GM08714 (cell line): ENCODE measurements around the gene KLHL30.

ENCODE experiments used
- H3K4me3 ChIP-seq: fragments of 200-500 bp; sonication (Bioruptor generic); 2 replicates; pipeline ENCODE4 v1.5.1; 2014; ENCODE audit warnings: mild to moderate bottlenecking, low read length, inconsistent platforms
- ZNF274 ChIP-seq: IDR thresholded peaks from 2 replicates; pipeline ENCODE4 v1.6.1; 2012; ENCODE audit warnings: mild to moderate bottlenecking, low read depth, low read length

Gene KLHL30

GRCh38 chr2:238138331-238139195 is at the start of gene KLHL30:
TSS of gene KLHL30 (plus strand) at chr2:238138668. CDS start at chr2:238140755, 2,087 bp downstream.
- no peak for TF ChIP-seq ZNF274

GRCh38 chr2:238090887-238091286 is 47.6 kb upstream of the KLHL30 start:
- H3K4me3 ChIP-seq, result no peak overlapping the region
- no peak for TF ChIP-seq ZNF274

More at GRCh38 chr2:238138331-238139195, at the start of gene KLHL30:
- no peak within 1 kb of the TSS for H3K4me3 ChIP-seq

- no peak overlapping the region for H3K4me3 ChIP-seq
- TF ChIP-seq ZNF274, result no peak
Observed at GRCh38 chr2:238091436-238092060, 46.9 kb upstream of the KLHL30 start.

DNA sequence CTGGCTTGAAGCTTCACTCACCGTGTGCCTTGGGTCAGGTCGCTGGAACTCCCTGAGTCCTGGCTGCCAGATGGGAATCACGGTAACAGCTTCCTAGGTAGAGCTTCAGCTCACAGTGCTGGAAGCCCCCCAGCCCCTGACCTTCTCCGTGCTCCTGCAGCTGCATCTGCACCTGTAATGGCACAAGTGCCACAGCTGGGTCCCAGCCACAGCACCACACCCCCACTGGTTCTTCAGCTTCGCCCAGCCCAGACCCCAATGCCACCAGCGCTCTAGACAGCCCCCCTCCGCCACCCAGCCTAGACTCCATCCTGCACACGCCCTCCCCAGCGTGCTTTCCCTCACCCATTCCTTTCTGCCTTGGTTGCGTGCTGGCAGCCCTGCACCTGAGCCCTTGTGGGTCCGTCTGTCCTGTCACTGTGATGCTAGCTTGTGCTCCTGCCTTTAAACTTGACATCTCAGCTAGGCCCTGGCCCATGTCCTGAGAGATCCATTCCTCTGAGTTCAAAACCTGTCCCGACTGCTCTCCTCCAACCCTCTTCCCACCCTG is 45.9 kb upstream of the KLHL30 start:
- no peak for TF ChIP-seq ZNF274
- H3K4me3 ChIP-seq, result no peak overlapping the region

DNA sequence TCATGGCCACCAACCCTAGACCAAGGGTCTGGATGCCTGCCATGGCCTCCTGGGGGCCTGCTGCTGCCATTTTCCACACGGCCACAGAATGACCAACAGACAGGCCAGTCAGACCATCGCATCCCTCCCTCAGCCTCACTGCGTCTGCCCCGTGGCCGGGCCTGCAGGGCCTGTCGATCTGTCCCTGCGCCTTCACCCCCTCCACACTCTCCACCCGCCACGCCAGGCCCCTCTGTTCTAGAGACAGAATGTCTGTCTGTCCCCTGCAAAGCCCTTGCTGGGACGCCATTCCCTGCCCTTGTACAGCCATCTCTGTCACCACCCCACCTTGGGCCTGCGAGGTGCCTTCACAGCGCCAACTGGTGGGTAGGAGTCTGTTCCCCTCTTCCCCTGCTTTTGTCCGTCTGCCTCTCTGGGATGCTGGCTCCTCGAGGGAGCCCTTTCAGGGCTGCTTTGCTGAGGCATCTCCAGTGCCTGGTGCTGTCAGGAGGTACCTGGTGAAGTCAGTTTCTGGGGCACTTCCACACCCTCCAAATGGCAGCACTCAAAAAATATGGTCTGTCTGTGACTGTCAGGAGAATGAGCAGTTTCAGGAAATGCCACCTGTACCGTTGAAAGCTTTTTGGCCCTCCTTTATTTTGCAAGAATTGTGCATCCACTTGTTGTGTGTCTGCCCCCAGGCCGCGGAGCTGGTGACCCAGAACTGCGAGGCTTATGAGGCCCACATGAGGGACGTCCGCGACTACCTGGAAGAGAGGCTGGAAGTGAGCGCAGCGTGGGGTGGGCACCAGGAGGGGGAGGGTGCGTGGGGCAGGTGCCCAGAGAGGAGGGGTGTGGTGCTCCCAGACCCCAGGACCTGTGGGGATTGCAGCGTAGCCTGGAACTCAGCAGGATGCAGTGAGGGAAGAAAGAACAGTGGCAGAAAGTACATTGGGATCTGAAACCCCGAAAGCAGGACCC is 45.0 kb upstream of the KLHL30 start:
- no peak overlapping the region for H3K4me3 ChIP-seq
- TF ChIP-seq ZNF274, result no peak

DNA sequence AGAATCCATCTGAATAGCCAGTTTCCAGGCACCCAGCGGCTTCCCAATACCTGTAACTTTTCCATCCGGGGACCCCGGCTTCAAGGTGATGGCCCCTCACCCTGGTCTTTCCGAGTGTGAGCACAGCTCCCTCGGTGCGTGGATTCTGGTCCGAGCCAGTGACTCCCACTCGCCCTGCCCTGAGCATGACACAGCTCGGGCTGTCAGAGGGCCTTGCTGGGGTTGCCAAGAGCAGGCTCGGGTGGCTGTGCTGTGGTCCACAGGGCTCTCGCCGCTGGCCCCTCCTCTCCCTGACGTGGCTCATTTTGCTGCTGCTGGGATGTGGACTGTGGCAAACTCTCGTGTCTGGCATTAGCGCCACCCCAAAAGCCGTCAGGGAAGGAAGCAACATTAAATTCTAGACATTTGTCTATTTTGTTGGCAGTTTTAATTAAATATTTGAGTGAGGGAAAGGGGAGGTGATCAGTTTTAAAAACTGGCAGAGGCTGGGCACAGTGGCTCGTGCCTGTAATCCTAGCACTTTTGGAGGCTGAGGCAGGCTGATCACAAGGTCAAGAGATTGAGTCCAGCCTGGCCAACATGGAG is 43.9 kb upstream of the KLHL30 start:
- no peak for TF ChIP-seq ZNF274
- no peak overlapping the region for H3K4me3 ChIP-seq

GRCh38 chr2:238095143-238095542 is 43.3 kb upstream of the KLHL30 start:
- H3K4me3 ChIP-seq, result no peak overlapping the region
- TF ChIP-seq ZNF274, result no peak

- no peak for TF ChIP-seq ZNF274
- no peak overlapping the region for H3K4me3 ChIP-seq
Observed at GRCh38 chr2:238096311-238097011, 42.0 kb upstream of the KLHL30 start.

- no peak overlapping the region for H3K4me3 ChIP-seq
- no peak for TF ChIP-seq ZNF274
Observed at GRCh38 chr2:238097201-238097987, 41.1 kb upstream of the KLHL30 start.

GRCh38 chr2:238097988-238098871 is 40.2 kb upstream of the KLHL30 start:
- TF ChIP-seq ZNF274, result no peak
- H3K4me3 ChIP-seq, result no peak overlapping the region

GRCh38 chr2:238098901-238099713 is 39.4 kb upstream of the KLHL30 start:
- TF ChIP-seq ZNF274, result no peak
- no peak overlapping the region for H3K4me3 ChIP-seq

GRCh38 chr2:238099714-238100048 is 38.8 kb upstream of the KLHL30 start:
- H3K4me3 ChIP-seq, result no peak overlapping the region
- no peak for TF ChIP-seq ZNF274
